Lower leg skin (tissue), 4 donors: Measurements from ENCODE around the gene BCAR3. TPM values are rescaled to one million over a fixed set of nuclear protein-coding genes. Genes with fewer than 3 reads are reported as not detected.
A peak's percentile ranks its signal among the peaks of the same experiment; 100 is the strongest.

ENCODE experiments used
- DNase-seq, 2 donors: peaks; one replicate each; pipeline ENCODE4 v3.0.0-alpha.2; 2019; ENCODE audit warnings: low spot score in 2 of 2
- H3K4me3 ChIP-seq: fragments of 200-600 bp; sonication (generic); 2 replicates; pipeline ENCODE4 v1.5.1; 2017; ENCODE audit warnings: mild to moderate bottlenecking, low read depth; ENCODE audit not compliant: poor library complexity, severe bottlenecking
- POLR2A ChIP-seq, 2 donors: fragments of 450-650 bp; IDR thresholded peaks; one replicate each; pipeline ENCODE4 v1.6.1; 2016 to 2017; ENCODE audit warnings: antibody characterized with exemption in 2 of 2, mild to moderate bottlenecking in 1 of 2, moderate library complexity in 1 of 2
- WGBS, 2 donors: methylation state at CpG; one replicate each; pipeline ENCODE4 v1.1.5; 2018; 5-methylcytosine and 5-hydroxymethylcytosine counted together
- intact Hi-C: fragments of 100-400 bp; cut with DNase I; formaldehyde crosslinking; loops from one replicate; pipeline ENCODE4 v1.15.0; 2023; ENCODE audit warnings: low total_unique reads
- total RNA-seq, 4 donors: library from RNA; depleted of rRNA; stranded (reverse); fragments of >200 nt; gene quantifications; one replicate each; pipeline ENCODE4 v1.1.0, GENCODE V29; 2016
- TF ChIP-seq, protein P1 (sequence below), 3 donors: fragments of 450-650 bp; IDR thresholded peaks; one replicate each; pipeline ENCODE4 v1.5.1; 2016; ENCODE audit warnings: antibody characterized with exemption in 3 of 3, mild to moderate bottlenecking in 3 of 3, moderate library complexity in 2 of 3

BCAR3 gene
- total RNA-seq, 4 donors from 2014 or later, result 41.8 to 57.5 (median 45.8) TPM

DNA sequence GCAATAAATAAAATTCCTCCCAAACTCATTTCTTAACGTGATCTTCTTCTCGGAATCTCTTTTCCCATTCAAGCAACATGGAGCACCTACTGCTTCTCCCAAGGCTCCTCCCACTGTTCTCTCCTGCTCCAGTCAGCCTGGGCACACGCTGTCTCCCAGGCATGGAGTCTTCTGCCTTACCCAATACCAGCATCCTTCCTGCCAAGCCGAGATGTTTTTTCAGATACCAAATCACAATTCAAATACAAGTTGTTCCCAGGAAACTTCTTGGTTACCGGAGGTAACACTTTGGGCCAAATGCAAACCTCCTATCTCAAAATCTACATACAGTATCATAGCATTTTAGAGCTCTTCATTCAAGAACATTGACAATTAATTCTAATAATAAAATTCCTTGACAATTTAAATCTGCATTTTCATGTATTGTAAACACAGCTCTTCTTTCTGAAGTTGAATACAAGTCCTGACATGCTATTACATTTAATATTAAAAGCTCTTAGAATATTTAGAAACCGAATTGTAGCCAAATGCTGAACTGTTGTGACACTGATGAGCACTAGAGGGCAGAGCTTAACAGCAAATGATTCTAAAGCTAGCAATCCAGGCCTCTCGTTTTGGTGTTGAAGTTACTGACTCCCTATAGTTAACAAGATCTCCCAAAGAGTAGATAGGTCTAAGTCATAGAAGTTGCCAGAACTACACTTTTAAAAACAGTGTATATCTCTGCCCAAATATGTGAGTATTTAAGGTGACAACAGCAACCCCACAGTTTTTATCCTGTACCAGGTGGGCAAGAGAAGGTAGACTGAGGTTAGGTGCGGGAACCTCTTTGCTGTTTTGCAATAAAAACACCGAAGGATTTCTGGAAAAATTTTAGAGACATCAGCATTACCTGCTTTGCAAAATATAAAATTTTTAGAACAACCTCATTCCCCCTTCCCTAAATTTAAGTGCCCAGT lies 52.3 kb downstream of the BCAR3 start:
- peak; percentile 68 to 72 for DNase-seq
- TF ChIP-seq POLR2A (IDR thresholded peaks at IDR 0.05), result no peak
- TF ChIP-seq, protein P1, sequence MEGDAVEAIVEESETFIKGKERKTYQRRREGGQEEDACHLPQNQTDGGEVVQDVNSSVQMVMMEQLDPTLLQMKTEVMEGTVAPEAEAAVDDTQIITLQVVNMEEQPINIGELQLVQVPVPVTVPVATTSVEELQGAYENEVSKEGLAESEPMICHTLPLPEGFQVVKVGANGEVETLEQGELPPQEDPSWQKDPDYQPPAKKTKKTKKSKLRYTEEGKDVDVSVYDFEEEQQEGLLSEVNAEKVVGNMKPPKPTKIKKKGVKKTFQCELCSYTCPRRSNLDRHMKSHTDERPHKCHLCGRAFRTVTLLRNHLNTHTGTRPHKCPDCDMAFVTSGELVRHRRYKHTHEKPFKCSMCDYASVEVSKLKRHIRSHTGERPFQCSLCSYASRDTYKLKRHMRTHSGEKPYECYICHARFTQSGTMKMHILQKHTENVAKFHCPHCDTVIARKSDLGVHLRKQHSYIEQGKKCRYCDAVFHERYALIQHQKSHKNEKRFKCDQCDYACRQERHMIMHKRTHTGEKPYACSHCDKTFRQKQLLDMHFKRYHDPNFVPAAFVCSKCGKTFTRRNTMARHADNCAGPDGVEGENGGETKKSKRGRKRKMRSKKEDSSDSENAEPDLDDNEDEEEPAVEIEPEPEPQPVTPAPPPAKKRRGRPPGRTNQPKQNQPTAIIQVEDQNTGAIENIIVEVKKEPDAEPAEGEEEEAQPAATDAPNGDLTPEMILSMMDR (IDR thresholded peaks at IDR 0.05), result peak in 1 of 3 donors; percentile 39

DNA sequence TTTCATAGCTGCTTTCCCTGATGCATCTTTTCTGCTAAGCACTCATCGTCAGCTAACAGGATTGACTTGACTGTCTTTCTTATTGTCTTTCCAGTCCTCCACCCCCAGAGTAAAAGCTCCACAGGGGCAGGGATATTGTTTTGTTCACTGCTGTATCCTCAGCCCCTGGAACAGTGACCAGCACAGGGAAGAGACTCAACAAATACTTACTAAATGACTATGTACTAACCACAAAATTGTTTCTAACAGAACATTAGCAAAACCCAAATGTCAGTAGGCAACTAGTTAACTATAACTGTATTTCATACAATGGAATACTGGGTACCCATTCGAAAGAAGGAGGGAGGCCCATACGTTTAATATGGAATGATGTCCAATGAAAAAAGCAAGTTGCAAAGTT lies 53.0 kb downstream of the BCAR3 start:
- 85 to 86% methylated on average over 3 of the region's 3 CpGs for WGBS, 2 donors
- intact Hi-C loops, result loop anchor here (2.0 kb wide), 1 partner anchor 186 kb away; no protein-coding TSS in a partner anchor

More for the DNA sequence above, 52.3 kb downstream of the BCAR3 start:
- 34 to 40% methylated on average over 9 of the region's 9 CpGs for WGBS, 2 donors
- no peak overlapping the region for H3K4me3 ChIP-seq
- intact Hi-C loops, result loop anchor here (2.0 kb wide), 1 partner anchor 185 kb away; no protein-coding TSS in a partner anchor

GRCh38 chr1:93625582-93626327 lies 55.9 kb downstream of the BCAR3 start:
- WGBS, 2 donors, result 48 to 66% methylated on average over 3 of the region's 3 CpGs
- no peak for DNase-seq
- TF ChIP-seq POLR2A (IDR thresholded peaks at IDR 0.05), result no peak
- TF ChIP-seq, protein P1 (IDR thresholded peaks at IDR 0.05), result no peak
- H3K4me3 ChIP-seq, result no peak overlapping the region
- intact Hi-C loops, result no loop called here

More for the DNA sequence above, 53.0 kb downstream of the BCAR3 start:
- TF ChIP-seq, protein P1 (IDR thresholded peaks at IDR 0.05), result no peak
- no peak for TF ChIP-seq POLR2A (IDR thresholded peaks at IDR 0.05)
- no peak overlapping the region for H3K4me3 ChIP-seq
- no peak for DNase-seq

DNA sequence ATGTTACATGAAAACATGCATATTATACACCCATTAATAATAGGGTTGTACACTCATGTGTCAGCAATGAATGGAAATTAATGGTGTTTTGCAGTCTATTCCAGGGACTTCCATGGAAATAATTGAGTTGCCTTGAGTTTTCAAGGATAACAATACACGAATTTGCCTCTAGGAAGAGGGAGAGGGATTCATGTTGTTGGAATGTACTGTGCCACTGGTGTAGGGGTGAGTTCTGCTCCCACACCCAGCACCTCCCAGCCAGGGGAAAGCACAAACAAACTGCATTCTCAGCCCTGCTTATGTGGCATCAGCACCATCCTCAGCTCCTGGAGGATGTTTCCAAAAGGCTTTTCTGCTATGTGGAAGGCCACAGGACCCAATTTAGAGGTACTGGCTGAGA lies 57.8 kb downstream of the BCAR3 start:
- no peak for TF ChIP-seq POLR2A (IDR thresholded peaks at IDR 0.05)
- TF ChIP-seq, protein P1 (IDR thresholded peaks at IDR 0.05), result no peak
- intact Hi-C loops, result no loop called here

GRCh38 chr1:93623436-93623835 lies 58.2 kb downstream of the BCAR3 start:
- no peak overlapping the region for H3K4me3 ChIP-seq
- no peak for DNase-seq
- no peak for TF ChIP-seq POLR2A (IDR thresholded peaks at IDR 0.05)
- TF ChIP-seq, protein P1 (IDR thresholded peaks at IDR 0.05), result no peak
- intact Hi-C loops, result no loop called here

More for the DNA sequence above, 57.8 kb downstream of the BCAR3 start:
- DNase-seq, result no peak
- H3K4me3 ChIP-seq, result no peak overlapping the region
- WGBS, 2 donors, result 6 to 17% methylated on average over 1 of the region's 1 CpG
